Gastrocnemius medialis (tissue), 4 donors: ENCODE results near the gene ZBTB21.

ENCODE experiments used
- POLR2A ChIP-seq, 2 donors: fragments of 450-650 bp; IDR thresholded peaks; one replicate each; pipeline ENCODE4 v1.6.1; 2017; ENCODE audit warnings: antibody characterized with exemption in 2 of 2, mild to moderate bottlenecking in 2 of 2, moderate library complexity in 2 of 2
- TF ChIP-seq, protein P1 (sequence below), 5 experiments: fragments of 450-650 bp in 3 of 5; fragments of 200-600 bp in 2 of 5; sonication (generic) in 2 of 5; IDR thresholded peaks in 4 of 5; conservative IDR thresholded peaks in 1 of 5; 1 replicate in 4 of 5; 2 replicates in 1 of 5; pipeline ENCODE4 v1.5.1; 2016 to 2019; ENCODE audit warnings: antibody characterized with exemption in 5 of 5, mild to moderate bottlenecking in 3 of 5, moderate library complexity in 3 of 5

DNA sequence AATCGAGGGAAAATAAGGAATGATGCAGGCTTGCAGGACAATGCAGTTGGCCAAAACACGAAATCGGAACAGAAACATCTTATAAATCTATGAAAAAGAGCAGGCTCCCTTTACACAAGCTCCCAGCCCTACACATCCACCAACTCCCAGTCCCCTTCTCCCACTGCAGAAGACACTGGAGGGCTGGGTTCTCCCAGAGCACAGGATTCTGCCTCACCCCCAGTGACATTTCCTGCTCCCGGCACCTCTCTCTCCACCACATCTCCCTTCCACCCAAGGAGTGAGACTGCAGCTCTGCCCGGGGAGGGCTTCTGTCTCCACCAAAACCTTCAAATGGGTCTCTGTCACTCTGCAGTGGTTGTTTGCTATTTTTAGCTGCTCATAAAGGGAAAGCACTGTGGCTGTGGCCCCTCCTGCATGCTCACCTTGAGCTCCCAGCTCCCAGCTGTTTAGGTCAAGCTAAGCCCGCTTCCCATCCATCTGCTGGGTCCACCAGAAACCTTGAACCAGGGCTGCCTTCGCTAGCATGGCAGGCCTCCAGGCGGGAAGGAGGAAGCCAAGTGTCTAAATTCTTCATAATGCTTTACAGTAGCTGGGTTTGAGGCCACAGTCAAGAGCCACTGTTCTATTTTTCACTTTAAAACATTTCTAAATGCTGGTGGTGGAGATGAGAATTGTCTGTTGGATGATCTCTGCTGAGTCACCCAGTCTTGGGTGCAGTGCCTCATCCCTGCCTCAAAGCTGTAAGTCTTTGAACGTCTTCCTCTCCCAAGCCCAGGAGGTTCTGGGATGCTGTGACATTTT lies 53.0 kb downstream of the ZBTB21 start:
- no peak for TF ChIP-seq POLR2A (IDR thresholded peaks at IDR 0.05)
- TF ChIP-seq, protein P1, sequence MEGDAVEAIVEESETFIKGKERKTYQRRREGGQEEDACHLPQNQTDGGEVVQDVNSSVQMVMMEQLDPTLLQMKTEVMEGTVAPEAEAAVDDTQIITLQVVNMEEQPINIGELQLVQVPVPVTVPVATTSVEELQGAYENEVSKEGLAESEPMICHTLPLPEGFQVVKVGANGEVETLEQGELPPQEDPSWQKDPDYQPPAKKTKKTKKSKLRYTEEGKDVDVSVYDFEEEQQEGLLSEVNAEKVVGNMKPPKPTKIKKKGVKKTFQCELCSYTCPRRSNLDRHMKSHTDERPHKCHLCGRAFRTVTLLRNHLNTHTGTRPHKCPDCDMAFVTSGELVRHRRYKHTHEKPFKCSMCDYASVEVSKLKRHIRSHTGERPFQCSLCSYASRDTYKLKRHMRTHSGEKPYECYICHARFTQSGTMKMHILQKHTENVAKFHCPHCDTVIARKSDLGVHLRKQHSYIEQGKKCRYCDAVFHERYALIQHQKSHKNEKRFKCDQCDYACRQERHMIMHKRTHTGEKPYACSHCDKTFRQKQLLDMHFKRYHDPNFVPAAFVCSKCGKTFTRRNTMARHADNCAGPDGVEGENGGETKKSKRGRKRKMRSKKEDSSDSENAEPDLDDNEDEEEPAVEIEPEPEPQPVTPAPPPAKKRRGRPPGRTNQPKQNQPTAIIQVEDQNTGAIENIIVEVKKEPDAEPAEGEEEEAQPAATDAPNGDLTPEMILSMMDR (IDR thresholded peaks at IDR 0.05 in 4 of 5, conservative IDR thresholded peaks at IDR 0.05 in 1 of 5): no peak
